RKO (cell line): ENCODE data around the gene VWCE.

Experiments
- DNase-seq: peaks from one replicate; pipeline ENCODE4 v3.0.0-alpha.2; 2016; ENCODE audit warnings: low spot score

VWCE gene

GRCh38 chr11:61294717-61295595 lies at the start of gene VWCE:
Gene VWCE (minus strand): TSS chr11:61295316. CDS start chr11:61295037, 279 bp downstream.
- DNase-seq = peak; percentile 61

- no peak for DNase-seq
Measured at GRCh38 chr11:61343792-61344745, 49.0 kb upstream of the VWCE start.

DNA sequence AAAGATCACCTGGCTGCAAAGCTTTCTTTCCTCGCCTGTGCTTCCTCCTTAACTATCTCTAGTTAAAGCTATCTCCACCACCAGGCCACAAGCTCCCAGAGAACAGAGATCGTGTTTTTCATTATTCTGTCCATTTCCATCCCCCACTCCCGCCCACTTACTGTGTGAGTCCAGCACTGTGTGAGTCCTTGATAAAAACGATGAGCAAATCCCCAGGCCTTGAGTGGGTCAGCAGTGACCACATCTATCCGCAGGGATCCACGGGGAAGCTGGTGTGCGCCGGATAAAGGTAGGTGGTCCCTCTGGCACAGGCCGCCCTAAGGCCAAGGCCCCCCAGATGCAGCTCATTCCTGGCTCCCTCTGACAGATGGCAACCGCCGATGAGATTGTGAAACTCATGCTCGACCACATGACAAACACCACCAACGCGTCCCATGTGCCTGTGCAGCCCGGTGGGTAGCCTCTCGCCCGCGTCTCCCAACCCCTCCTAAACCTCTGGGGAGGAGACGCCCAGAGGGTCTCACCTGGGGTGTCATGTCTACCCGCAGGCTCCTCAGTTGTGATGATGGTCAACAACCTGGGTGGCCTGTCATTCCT lies 47.2 kb upstream of the VWCE start:
- no peak for DNase-seq

DNA sequence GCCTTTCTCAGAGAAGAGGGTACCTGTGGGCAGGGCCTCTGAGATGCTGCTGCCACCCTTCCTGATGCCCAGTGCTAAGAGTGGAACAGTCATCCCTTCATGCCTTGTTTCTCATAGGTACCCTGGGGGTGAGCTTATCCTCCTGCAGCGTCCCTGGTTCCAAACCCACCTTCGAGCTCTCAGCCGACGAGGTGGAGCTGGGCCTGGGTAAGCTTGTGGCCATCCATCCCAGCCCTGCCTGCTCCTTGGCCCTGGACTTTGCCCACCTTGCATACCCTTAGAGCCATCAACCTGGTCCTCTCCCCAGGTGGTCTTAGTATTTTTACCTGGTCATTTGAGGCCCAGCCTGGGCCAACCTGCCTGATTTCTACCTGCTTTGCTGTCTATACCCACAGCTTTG lies 46.6 kb upstream of the VWCE start:
- no peak for DNase-seq

DNA sequence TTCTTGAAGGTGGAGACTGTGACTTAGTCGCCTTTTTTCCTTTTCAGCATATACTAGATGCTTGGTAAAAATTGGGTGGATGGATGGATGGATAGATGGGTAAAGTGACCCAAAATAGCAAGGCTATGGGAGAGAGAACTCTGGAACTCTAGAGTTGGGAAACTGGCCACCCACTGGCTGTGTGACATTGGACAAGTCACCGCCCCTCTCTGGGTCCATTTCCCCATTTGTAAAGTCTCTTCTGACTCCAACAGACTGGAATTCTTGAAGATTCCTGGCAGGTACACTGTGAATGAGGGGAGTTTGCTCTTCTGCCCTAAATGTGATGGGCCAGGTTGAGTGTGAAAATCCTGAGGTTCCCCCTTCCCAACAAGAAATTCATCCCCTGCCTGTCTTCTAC lies 45.9 kb upstream of the VWCE start:
- DNase-seq = no peak

- DNase-seq = no peak
Measured at GRCh38 chr11:61339490-61339878, 44.4 kb upstream of the VWCE start.

DNA sequence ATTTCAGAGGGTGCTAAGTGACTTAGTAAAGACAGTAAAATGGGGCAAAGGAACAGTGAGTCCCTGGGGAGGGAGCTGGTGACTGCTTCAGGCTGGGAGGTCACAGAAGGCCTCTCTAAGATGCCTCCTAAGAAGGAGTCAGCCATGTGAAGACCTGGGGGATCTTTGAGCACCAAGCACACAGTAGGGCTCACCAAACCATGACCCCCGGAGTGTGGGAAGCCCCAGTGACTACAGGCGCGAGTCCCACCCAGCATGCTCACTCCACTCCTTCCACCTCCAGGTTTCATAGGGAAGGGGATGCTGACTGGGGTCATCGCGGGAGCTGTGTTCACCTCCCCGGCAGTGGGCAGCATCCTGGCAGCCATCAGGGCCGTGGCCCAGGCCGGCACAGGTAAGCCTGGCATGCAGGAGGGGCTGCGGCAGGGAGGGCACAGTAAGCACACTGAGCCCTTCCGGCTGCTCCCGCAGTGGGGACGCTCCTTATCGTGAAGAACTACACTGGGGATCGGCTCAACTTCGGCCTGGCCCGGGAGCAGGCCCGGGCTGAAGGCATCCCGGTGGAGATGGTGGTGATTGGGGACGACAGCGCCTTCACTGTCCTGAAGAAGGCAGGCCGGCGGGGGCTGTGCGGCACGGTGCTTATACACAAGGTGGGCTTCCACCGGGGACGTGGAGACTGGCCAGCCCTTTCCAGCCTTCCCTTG lies 43.8 kb upstream of the VWCE start:
- DNase-seq = no peak

DNA sequence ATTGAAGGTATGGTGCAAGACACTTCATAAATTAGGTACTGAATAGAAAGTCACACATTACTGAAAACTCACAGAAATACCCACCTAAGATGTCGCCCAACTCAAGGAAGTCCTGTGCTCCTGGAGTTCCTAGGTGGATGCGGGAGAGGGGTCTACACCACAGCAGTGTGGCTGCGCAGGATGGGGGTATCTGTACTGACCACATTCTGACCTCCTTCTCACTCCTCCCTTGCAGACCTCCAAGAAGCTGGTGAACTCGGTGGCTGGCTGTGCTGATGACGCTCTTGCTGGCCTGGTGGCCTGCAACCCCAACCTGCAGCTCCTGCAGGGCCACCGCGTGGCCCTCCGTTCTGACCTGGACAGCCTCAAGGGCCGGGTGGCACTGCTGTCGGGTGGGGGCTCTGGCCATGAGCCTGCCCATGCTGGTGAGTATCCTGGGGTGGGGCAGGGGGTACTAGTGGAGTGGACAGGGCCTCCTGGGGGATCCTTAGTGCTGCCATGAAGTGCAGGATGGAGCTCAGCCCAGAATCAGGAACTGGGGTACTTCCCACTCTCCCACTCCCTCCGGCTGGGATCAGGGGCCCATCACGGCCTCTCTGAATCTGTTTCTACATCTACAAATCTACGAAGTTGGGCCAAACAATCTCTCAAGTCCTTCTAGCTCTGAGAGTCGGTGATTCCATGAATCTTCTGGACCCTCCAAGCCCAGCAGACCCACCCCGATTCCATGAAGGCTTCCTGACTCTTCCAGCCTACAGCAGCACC lies 42.8 kb upstream of the VWCE start:
- no peak for DNase-seq

- peak; percentile 72 for DNase-seq
Measured at GRCh38 chr11:61336171-61336935, 41.2 kb upstream of the VWCE start.

DNA sequence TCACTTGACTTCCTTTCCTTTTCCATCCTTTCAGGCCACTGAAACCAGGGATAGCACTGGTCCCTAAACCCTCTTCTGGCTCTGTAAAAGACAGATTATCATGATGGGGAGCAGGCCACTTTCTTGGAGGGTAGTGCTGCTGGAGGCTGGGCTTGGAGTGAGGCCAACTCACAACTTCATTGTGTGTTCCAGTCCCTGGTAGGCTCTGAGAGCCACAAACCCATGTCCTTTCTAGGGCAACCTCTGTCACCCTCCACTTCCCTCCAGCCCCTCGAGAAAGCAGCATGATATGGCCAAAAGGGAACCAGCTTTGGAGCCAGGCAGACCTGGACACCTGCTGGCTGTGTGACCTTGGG lies 40.2 kb upstream of the VWCE start:
- no peak for DNase-seq

DNA sequence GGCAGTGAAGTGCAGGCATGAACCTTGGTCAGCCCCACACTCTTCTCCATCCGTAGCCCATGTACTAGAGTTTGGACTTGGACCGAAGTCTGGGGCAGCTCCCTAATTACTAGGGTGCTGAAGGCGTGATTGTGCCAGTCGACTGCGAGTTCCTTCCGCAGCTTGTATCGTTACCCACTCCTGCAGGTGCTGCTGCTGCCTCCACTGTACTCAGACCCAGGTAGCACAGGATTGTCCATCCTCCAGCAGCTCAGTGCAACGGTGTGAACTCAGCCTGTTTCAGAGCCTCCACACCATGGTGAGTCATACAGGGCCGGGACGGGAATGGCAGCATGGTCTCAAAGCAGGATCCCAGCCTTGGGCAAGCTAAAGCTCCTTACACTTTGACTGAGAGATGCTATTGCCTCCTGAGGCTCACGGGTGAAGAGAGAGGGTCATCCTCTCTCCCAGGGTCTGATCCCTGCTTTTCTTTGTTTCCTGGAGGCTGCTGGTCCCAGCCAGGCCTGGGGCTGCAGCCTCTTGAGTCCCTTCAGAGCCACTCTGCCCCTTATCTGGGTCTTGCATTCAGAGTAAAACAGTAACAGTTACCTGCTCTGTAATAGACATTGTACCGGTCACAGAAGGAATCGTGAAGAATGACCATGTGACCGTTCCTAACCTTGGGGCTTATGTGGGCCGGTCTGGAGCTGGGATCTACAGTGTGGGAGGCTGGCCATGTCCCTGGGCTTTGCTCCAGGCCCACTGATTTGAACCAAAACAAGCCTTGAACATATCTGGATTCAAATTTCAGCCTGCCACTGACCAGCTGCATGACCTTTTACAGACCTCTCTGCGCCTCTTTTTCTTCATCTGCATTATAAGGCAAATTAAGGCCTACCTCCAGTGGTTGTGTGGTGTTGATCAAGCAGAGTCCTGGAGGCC lies 39.6 kb upstream of the VWCE start:
- peak; percentile 66 for DNase-seq

GRCh38 chr11:61333550-61334433 lies 38.7 kb upstream of the VWCE start:
- DNase-seq = peak; percentile 43

- peak; percentile 93 for DNase-seq
Measured at GRCh38 chr11:61332797-61333549, 37.9 kb upstream of the VWCE start, which contains the start of the genes DDB1 and TKFC. Gene DDB1 (minus strand): TSS chr11:61333105. CDS start chr11:61332968, 137 bp downstream. Gene TKFC (plus strand): TSS chr11:61333228. CDS start chr11:61334729, 1,501 bp downstream.

GRCh38 chr11:61332281-61332796 lies 37.2 kb upstream of the VWCE start:
- peak; percentile 23 for DNase-seq

DNA sequence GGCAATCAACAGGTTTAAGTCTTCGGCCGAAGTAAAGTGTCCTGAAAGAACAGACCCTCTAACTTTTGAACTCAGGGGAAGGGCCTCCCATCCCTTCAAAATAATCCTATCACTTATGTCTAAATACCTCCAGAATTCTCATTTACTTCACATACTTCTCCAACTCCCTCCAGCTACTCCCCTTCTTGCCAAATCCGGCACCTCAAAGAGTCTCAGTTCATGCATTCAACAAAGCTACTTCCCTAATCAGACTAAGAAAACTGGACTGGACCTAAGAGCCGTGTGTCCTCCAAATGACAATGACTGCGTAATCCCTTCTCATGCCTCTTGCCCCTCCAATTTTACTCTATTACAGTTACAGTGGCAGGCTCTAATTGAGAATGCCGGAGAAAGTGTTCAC lies 36.5 kb upstream of the VWCE start:
- peak; percentile 27 for DNase-seq

GRCh38 chr11:61329871-61330270 lies 34.8 kb upstream of the VWCE start:
- no peak for DNase-seq

- DNase-seq = no peak
Measured at GRCh38 chr11:61328351-61328750, 33.2 kb upstream of the VWCE start.
